ENCODE data around the gene CEBPA. TPM values are rescaled to one million over a fixed set of nuclear protein-coding genes. Genes with fewer than 3 reads are reported as not detected.

Gene CEBPA
- total and polyA plus RNA-seq, 5 experiments from 2014 or later, result 0.08 to 1.3 (median 0.82) TPM; not detected in 1

DNA sequence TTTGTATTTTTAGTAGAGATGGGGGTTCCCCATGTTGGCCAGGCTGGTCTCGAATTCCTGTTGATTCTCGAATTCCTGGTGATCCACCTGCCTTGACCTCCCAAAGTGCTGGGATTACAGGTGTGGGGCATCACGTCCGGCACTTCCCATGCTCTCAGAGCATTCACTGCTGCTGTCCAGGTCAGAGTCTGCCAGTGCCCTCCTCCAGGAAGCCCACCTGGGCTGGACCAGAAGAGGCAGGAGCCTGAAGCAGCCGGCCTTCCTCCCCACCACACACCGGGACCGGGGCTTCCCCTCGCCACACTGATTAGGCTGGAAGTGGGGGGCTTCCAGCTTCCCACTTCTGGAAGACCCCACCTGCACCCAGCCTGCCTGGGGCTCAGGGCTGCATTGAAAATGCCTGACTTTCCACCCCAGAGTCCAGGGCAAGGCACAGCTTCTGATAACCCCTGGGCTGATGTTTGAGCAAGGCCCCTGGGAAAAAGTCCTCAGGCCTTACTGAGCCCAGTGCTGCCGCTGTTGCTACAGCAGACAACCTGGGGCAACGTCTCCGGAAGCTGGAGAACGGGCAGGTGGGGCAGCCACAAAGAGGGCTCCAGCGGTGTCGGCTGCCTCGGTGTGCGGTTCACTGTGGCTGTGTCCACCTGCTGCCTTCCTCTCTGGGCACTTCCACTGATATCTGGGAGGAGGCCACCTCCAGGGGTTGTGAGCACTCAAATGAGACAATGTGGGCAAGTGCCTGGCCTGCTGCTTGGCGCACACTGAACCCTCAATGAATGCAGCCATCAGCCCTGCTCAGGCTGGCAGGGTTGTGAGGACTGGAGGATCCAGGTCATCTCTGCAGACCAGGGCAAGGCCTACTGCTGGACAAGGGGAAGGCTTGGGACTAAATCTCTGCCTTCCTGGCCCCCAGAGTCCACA, 22.6 kb downstream of the CEBPA start:
- Mint-ChIP-seq H3K36me3 (no peaks in the 10 kb centered on the region), H3K9me3 (no peaks in the 10 kb centered on the region)

DNA sequence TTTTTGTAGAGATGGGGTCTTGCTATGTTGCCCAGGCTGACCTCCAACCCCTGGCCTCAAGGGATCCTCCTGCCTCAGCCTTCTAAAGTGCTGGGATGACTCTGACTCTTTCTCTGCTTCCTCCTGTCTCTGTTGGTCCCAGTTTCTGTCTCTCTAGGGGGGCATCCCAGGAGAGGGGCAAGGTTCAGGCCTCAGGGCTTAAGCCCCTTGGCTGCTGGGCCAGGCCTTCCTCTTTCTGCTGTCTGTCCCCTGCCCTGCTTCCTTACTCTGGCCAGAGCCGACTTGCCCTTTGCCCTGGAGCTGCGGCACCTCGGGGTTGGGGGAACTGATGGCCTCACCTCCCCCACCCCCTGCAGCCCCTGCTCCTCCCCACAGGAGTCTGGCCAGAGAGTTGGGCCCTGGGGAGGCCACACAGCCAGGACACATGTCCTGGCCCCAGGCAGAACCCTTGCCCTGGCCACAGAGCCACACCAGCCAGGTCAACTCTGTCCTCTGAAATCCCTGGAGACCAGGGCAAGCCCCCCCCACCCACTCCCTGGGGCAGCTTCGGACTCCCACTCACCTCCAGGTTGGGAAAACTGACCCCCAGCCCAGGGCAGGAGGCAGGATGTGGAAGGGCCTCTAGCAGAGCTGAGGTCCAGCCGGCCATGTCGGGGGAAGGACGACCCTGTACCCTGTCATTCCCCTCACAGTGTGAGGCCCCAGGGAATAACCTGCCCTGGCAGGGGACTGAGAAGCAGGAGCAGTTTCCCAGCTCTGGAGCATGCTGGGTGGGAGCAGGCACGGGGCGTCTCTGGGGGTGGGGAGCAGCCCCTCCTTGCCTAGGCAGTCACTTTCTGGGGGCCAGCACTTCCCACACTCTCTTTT, 23.7 kb downstream of the CEBPA start:
- ATAC-seq (no peak), DNase-seq (no peak)
- H3K27ac Mint-ChIP-seq, result peak overlapping the region in 1 of 10 donors; percentile 24
- peaks cover 0 to 13% (median 0%) of the 10 kb centered on the region in 5 donors for H3K27me3 Mint-ChIP-seq
- H3K9me3 Mint-ChIP-seq, result no peaks in the 10 kb centered on the region
- POLR2A ChIA-PET, result no interaction called here
- no peaks in the 10 kb centered on the region for H3K36me3 Mint-ChIP-seq
- peaks cover 0 to 13% (median 1%) of the 10 kb centered on the region in 4 donors for H3K4me1 Mint-ChIP-seq
- H3K4me3 Mint-ChIP-seq, result no peak overlapping the region

More for the DNA sequence above, 22.6 kb downstream of the CEBPA start:
- peak overlapping the region in 1 of 10 donors; percentile 28 for H3K4me3 Mint-ChIP-seq
- no peak for DNase-seq
- no peak for ATAC-seq
- peaks cover 0 to 8% (median 1%) of the 10 kb centered on the region in 4 donors for H3K4me1 Mint-ChIP-seq
- peak overlapping the region in 1 of 10 donors; percentile 35 for H3K27ac Mint-ChIP-seq
- POLR2A ChIA-PET, result no interaction called here
- peaks cover 0 to 13% (median 0%) of the 10 kb centered on the region in 5 donors for H3K27me3 Mint-ChIP-seq

DNA sequence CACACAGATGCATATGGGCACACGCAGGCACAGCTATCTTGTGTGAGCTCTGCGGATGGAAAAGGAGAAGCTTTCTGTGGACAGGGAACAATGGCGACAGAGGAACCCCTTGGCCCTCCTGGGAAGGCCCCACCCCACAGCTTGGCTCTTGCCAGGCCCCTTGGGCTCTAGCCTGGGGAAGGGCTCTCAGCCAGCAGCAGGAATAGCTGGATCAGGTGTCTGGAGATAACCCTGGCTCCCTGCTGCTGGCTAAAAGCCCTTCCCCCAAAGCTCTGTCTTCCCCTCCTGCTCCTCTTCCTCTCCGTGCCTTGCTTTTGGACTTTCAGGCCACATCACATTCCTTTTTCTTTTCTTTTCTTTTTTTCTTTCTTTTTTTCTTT, 24.3 kb downstream of the CEBPA start:
- H3K27me3 Mint-ChIP-seq, result peaks cover 0 to 13% (median 0%) of the 10 kb centered on the region in 5 donors
- H3K36me3 Mint-ChIP-seq, result no peaks in the 10 kb centered on the region

DNA sequence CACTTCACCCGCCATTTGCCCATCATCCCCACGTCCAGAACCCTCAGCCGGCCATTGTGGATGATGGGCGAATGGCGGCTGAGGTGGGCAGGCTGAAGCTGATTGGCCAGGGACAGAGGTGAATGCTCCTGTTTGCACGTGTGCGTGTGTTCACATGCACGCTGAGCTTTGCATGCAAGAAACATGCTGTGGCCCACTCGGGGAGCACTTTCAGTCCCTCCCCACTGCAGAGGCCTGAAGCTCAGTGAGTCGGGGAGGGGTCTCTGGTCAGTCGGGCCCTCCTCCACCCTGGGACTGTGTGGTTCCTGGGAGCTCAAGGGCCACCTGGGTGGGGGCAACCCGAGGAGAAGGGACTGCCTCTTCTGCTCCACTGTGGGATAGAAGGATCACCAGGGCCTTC, 24.9 kb downstream of the CEBPA start:
- Mint-ChIP-seq H3K9me3 (no peaks in the 10 kb centered on the region), H3K27ac (no peak overlapping the region), H3K4me1 (peaks cover 0 to 13% (median 1%) of the 10 kb centered on the region in 4 donors), H3K36me3 (no peaks in the 10 kb centered on the region), H3K4me3 (no peak overlapping the region), H3K27me3 (peaks cover 0 to 13% (median 0%) of the 10 kb centered on the region in 5 donors)
- no peak for ATAC-seq
- no peak for DNase-seq
- POLR2A ChIA-PET, result no interaction called here

More for the DNA sequence above, 24.3 kb downstream of the CEBPA start:
- no peak overlapping the region for H3K27ac Mint-ChIP-seq
- H3K4me1 Mint-ChIP-seq, result peaks cover 0 to 13% (median 1%) of the 10 kb centered on the region in 4 donors
- POLR2A ChIA-PET, result no interaction called here
- H3K4me3 Mint-ChIP-seq, result no peak overlapping the region
- no peak for DNase-seq
- no peaks in the 10 kb centered on the region for H3K9me3 Mint-ChIP-seq
- no peak for ATAC-seq

DNA sequence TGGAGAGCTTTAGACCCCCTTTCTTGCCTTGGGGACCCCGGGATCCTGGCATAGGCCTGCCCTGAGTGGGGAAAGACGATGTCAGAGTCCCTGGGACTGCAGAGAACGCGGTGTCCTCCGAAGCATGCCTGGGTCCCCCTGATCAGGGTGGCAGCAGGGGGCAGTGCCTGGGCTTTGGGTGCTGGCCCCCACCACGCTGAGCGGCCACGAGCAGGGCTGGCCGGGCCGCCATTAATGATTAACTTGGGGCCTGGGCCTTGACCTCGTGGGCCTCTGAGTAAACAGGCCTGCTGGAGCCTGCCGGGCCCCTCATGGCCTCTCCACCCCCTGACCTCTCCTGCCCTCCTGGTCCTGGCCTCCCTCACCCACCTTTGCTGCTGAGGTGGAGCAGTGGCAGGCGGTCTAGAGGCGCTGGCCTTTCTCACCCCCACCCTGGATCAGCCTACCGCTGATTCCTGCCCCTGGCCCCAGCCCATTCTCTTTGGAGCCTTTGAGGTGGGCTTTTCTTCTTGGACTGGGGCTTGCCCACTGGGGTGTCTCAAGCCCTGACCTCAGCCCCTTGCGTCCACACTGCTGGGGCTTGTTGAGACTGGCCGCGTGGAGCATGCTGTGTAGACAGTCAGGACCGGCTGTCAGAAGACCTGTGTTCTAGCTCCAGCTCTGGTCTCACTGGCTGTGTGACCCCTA, 26.3 kb downstream of the CEBPA start:
- Mint-ChIP-seq H3K36me3 (no peaks in the 10 kb centered on the region), H3K4me1 (peaks cover 0 to 13% (median 2%) of the 10 kb centered on the region in 4 donors)
- ATAC-seq, result no peak

DNA sequence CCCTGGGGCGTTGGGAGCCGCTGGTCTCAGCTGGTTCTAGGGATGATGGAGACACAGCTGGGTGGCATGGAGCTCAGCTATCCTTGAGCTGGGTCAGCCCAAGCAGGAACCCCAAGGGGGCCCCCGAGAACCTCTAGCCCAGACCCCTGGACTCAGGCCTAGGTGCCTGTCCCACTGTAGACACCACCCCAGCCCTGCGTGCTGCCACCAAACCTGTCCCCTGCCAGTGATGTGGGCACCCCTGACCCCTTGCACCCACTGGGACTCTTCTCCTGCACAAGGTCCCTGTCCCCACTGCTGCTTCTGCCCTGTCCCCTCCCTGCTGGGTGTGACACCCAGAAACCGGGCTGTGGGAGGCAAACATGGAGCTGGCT, 26.8 kb downstream of the CEBPA start:
- Mint-ChIP-seq H3K9me3 (no peaks in the 10 kb centered on the region), H3K27ac (no peak overlapping the region), H3K36me3 (no peaks in the 10 kb centered on the region), H3K4me1 (peaks cover 0 to 11% (median 2%) of the 10 kb centered on the region in 4 donors), H3K27me3 (peaks cover 0 to 2% (median 0%) of the 10 kb centered on the region in 5 donors), H3K4me3 (no peak overlapping the region)
- POLR2A ChIA-PET, result no interaction called here
- DNase-seq, result no peak
- no peak for ATAC-seq

More for the DNA sequence above, 26.3 kb downstream of the CEBPA start:
- Mint-ChIP-seq H3K4me3 (no peak overlapping the region), H3K9me3 (no peaks in the 10 kb centered on the region), H3K27ac (no peak overlapping the region), H3K27me3 (peaks cover 0 to 3% (median 0%) of the 10 kb centered on the region in 5 donors)
- no peak for DNase-seq
- POLR2A ChIA-PET, result no interaction called here

DNA sequence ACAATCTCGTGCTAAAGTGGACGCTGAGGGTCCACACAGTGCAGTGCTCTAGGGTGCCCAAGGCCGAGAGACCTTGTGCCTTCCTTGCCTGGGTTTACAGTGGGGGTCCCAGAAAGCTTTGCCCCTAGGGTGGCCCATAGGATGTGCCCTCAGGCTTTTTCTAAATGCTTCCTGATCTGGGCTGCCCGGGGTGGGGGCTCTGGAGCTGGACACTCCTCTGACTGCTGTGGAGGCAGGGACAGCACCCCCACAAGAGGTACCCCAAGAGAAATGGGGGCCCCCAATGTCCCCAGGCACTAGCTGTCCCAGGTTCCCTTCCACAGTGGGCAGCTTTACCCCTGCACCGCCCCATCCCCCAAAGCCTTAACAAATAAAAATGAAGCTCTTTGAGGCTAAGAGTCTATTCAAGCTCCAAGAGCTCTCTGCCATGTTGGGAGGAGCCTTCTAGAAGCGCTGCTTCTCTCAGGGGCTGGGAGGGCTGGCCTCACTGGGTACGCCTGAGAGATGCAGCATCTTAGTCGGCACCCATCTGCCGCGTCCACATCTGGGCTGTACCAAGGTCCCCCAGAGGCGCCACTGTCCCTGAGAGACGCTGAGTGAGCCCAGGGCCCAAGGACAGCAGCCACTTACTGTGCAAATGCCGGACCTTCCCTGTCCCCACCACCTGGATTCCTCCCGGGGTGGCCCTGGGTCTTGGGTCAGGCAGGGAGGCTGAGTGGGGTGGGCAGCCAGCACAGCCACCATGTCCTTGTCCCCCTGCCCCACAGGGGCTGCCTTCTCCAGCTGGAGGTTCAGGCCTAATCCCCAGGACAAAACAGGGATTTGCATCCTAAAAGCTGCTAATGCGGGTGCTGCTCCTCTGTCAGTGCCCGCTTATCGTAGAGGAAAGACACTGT, 27.4 kb downstream of the CEBPA start:
- no peak for DNase-seq
- ATAC-seq, result no peak
- POLR2A ChIA-PET, result no interaction called here
- Mint-ChIP-seq H3K27me3 (peaks cover 0 to 2% (median 0%) of the 10 kb centered on the region in 5 donors), H3K27ac (no peak overlapping the region), H3K36me3 (no peaks in the 10 kb centered on the region), H3K4me1 (peaks cover 0 to 6% (median 1%) of the 10 kb centered on the region in 4 donors), H3K9me3 (no peaks in the 10 kb centered on the region), H3K4me3 (no peak overlapping the region)

DNA sequence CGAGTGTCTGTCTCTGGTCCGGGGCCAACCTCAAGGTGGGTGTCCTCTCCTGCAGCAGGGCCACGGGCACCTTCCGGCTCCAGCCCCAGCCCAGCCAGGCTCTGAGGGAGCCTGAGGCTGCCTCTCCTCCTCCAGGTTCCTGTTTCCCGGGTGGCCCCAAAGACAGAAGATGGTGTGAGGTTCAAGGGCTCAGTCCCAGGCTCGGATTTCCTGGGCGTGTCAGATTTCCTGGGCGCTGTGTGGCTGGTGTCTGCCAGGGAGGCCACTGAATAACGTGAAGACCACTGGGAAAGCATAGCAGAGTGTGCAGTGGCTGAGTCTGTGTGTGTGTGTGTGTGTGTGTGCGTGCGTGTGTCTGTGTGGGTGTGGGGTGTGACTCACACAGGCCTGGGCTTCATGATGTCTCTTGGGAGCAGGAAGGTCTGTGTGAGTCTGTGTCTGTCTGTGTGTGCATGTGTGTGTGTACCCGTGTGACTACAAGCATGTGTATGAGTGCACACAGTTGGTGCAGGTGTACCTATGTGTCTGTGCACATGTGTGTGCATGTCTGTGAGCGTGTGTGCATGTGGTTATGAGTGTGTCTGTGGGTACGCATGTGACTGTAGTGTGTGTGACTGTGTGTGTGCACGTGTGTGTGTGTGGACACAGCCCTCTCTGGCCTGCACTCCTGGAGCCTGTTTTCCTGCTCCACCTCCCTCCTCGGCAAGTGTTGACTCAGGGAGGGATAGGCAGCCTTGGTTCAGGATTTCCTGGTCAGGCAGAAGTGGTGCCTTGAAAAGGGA, 28.3 kb downstream of the CEBPA start:
- H3K36me3 Mint-ChIP-seq, result no peaks in the 10 kb centered on the region
- H3K27ac Mint-ChIP-seq, result peak overlapping the region in 1 of 10 donors; percentile 5
- POLR2A ChIA-PET, result no interaction called here
- H3K4me3 Mint-ChIP-seq, result no peak overlapping the region
- H3K9me3 Mint-ChIP-seq, result no peaks in the 10 kb centered on the region
- peaks cover 0 to 2% (median 0%) of the 10 kb centered on the region in 5 donors for H3K27me3 Mint-ChIP-seq
- ATAC-seq (no peak), DNase-seq (no peak)
- H3K4me1 Mint-ChIP-seq, result peaks cover 0 to 5% (median 1%) of the 10 kb centered on the region in 4 donors

DNA sequence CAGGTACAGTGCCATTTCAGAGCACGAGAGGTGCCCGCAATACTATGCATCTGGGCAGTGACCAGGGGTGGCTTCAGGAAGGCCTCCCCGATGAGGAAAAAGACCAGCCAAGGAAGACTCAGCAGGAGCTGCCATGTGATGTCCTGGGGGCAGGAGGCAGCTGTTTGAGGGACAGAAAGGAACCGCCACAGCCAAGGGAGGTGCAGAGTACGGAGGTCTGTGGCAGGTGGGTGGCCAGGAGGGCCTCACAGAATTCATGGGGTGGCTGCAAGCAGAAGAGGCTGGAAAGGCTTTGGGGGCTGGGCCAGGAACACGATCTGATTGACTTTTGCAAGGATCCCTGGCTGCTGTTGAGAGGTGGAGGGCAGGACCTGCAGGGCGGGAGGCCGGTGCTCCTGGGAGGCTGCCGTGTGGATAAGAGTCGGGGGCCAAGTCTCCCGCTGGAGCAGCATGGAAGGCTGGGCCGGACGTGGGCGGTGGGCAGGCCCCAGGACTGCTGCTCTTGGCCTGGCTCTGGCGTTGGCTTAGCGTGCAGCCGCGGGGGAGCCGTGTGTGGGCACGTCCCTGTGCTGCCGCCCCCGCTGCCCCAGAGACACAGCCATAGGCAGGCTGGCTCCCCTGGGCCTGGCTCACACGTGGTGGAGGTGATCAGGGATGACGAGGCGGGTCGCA, 29.1 kb downstream of the CEBPA start:
- DNase-seq (no peak), ATAC-seq (no peak)
- Mint-ChIP-seq H3K4me1 (peaks cover 0 to 5% (median 1%) of the 10 kb centered on the region in 4 donors), H3K36me3 (no peaks in the 10 kb centered on the region), H3K27me3 (peaks cover 0 to 2% (median 0%) of the 10 kb centered on the region in 5 donors), H3K9me3 (no peaks in the 10 kb centered on the region), H3K4me3 (no peak overlapping the region), H3K27ac (peak overlapping the region in 1 of 10 donors; percentile 49)
- POLR2A ChIA-PET, result no interaction called here

DNA sequence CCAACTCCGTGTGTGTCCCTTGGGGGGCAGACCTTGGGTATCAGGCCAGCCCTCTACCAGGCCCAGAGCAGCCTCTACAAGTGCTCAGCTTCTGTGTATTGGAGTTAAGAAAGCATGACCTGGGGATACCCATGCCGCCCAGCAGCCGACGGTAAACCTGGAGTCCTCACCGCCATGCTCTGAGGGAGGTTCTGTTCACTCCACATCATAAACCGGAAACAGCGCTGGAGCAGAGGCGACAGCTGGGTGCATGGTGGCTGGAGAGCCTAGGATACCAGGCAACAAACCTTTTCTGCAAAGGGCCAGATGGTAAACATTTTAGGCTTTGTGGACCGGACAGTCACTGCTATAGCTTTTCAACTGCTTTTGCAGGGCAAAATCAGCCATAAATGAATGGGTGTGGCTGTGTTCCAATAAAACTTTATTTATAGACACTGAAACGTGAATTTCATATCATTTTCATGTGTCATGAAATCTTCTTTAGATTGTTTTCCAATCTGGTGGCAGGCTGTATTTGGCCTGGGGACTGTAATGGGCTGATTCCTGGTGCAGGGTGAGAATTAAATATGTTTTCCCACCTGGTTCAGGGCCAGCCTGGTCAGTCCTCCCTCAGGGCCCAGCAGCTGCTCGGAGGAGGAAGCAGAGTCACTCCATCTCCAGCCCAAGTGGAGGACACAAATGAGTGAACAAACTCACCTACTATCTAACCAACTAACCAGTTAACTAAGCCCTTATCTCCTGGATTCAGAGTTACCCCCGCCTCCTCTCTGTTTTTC, 30.9 kb downstream of the CEBPA start:
- H3K27me3 Mint-ChIP-seq, result no peaks in the 10 kb centered on the region
- no peak overlapping the region for H3K4me3 Mint-ChIP-seq

More for the DNA sequence above, 30.9 kb downstream of the CEBPA start:
- ATAC-seq (no peak), DNase-seq (no peak)
- peaks cover 0 to 5% (median 1%) of the 10 kb centered on the region in 4 donors for H3K4me1 Mint-ChIP-seq
- no peaks in the 10 kb centered on the region for H3K9me3 Mint-ChIP-seq
- H3K27ac Mint-ChIP-seq, result no peak overlapping the region
- POLR2A ChIA-PET, result no interaction called here
- H3K36me3 Mint-ChIP-seq, result no peaks in the 10 kb centered on the region
